Measurements from ENCODE around the gene EZH2.

EZH2 gene

DNA sequence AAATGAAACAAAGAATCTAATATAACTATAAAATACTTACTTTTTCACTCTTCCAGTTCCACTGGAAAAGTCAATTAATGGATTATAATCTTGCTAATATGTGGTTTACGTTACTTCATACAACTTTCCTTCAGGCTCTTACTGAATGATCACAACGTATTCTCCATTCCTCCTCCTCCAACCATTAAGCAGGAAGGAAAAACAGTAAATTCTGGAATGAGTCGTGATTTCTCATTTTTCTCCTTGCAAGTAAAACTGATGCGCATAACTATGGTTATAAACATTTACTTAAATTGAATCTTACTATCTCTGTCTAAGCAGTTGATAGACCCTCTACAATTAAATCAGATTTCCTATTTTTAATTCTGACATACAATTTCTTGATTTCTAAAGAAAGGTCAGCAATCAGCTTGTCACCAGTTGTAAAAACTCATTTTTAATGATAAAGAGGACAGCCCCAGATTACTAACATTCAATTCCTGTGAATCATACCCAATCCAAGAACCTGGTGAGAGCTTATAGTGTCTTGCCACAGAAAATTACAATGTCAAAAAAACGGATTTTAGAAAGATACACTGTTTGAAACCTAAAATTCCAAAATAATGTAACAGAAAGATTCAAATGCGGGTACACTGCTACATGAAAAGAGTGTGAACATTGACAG lies 64.3 kb downstream of the EZH2 start:
- H3K27me3 ChIP-seq (ENCODE audit: control insufficient read depth in 2 of 2, insufficient read depth in 2 of 2, low read length in 2 of 2): no peaks in the 10 kb centered on the region
- peaks cover 3 to 5% of the 10 kb centered on the region in 2 donors for H3K36me3 ChIP-seq (ENCODE audit: control insufficient read depth in 2 of 2, insufficient read depth in 2 of 2, low read length in 2 of 2)
- H3K9me3 ChIP-seq (ENCODE audit: control insufficient read depth in 2 of 2, low read length in 2 of 2): no peaks in the 10 kb centered on the region
- no peak overlapping the region for H3K4me3 ChIP-seq (ENCODE audit: low read length in 2 of 2)
- no peak overlapping the region for H3K9ac ChIP-seq (ENCODE audit: low read depth in 1 of 2, low read length in 2 of 2)
- no peaks in the 10 kb centered on the region for H3K4me1 ChIP-seq (ENCODE audit: control insufficient read depth in 2 of 2, insufficient read depth in 2 of 2, low read length in 2 of 2)
- H3K27ac ChIP-seq (ENCODE audit: low read depth in 2 of 2, low read length in 2 of 2): no peak overlapping the region

DNA sequence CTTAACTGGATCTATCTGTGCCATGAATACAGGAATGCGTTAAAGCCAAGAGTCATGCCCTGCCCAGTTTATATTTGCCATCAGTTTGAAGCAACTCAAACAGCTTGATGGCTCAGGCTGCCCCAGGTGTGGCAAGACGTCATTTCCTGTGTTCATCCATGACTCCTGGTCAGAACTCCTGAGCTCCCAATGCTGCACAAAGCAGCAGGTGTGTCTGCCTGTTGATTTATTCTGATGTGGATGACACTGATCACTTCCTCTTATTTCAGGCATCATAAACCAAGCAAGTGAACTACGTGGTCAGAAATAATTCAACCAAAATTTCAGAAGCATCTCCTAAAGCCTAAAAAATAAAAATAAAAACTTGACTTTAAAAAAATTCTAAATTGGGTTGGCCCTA lies 68.5 kb downstream of the EZH2 start:
- no peak overlapping the region for H3K27ac ChIP-seq (ENCODE audit: low read depth in 2 of 2, low read length in 2 of 2)
- no peaks in the 10 kb centered on the region for H3K4me1 ChIP-seq (ENCODE audit: control insufficient read depth in 2 of 2, insufficient read depth in 2 of 2, low read length in 2 of 2)
- H3K4me3 ChIP-seq (ENCODE audit: low read length in 2 of 2): no peak overlapping the region
- no peaks in the 10 kb centered on the region for H3K9me3 ChIP-seq (ENCODE audit: control insufficient read depth in 2 of 2, low read length in 2 of 2)
- H3K27me3 ChIP-seq (ENCODE audit: control insufficient read depth in 2 of 2, insufficient read depth in 2 of 2, low read length in 2 of 2): no peaks in the 10 kb centered on the region
- H3K9ac ChIP-seq (ENCODE audit: low read depth in 1 of 2, low read length in 2 of 2): no peak overlapping the region
- peaks cover 4 to 15% of the 10 kb centered on the region in 2 donors for H3K36me3 ChIP-seq (ENCODE audit: control insufficient read depth in 2 of 2, insufficient read depth in 2 of 2, low read length in 2 of 2)

DNA sequence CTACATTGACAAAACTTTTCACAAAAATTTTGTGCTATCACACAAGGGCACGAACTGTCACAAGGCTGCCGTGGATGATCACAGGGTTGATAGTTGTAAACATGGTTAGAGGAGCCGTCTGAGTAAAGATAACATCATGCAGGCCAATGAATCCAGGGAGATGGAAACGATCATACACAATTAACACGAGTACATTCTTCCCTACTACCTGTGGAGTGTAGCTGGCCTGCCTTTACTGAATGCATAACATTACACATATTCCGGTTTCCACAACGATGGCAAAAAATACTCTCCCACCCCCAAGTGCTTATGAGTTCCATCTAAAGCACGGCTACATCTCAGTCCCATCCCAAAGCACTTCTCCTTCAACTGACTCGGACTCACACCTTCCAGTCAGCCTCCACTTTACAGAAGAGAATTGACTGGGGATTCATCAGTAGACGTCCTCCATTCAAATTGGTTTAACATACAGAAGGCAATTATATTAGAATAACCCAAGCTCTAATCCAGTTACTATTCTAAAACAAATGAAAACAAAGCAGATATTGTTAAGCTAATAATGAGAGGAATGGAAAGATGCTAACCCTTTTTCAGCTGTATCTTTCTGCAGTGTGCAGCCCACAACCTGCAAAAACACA lies 69.0 kb downstream of the EZH2 start:
- no peaks in the 10 kb centered on the region for H3K27me3 ChIP-seq (ENCODE audit: control insufficient read depth in 2 of 2, insufficient read depth in 2 of 2, low read length in 2 of 2)
- no peaks in the 10 kb centered on the region for H3K9me3 ChIP-seq (ENCODE audit: control insufficient read depth in 2 of 2, low read length in 2 of 2)
- no peak overlapping the region for H3K4me3 ChIP-seq (ENCODE audit: low read length in 2 of 2)
- H3K4me1 ChIP-seq (ENCODE audit: control insufficient read depth in 2 of 2, insufficient read depth in 2 of 2, low read length in 2 of 2): no peaks in the 10 kb centered on the region
- H3K9ac ChIP-seq (ENCODE audit: low read depth in 1 of 2, low read length in 2 of 2): no peak overlapping the region
- H3K27ac ChIP-seq (ENCODE audit: low read depth in 2 of 2, low read length in 2 of 2): no peak overlapping the region
- peaks cover 4 to 18% of the 10 kb centered on the region in 2 donors for H3K36me3 ChIP-seq (ENCODE audit: control insufficient read depth in 2 of 2, insufficient read depth in 2 of 2, low read length in 2 of 2)

DNA sequence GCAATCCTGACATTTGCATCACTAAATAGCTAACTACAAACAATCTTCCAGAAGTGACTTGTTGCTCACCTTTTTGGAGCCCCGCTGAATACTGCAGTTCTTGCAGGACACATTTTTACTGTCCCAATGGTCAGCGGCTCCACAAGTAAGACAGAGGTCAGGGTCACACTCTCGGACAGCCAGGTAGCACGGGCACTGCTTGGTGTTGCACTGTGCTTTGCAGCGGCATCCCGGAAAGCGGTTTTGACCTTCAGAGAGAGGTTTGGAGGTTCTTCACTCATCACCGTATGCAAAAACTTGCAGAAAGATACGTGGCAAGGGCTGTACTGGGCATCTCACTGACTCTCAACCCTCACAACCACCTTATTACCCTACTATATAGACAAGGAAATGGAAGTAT lies 70.2 kb downstream of the EZH2 start:
- Histone ChIP-seq H3K4me3 (ENCODE audit: low read length in 2 of 2) (no peak overlapping the region), H3K4me1 (ENCODE audit: control insufficient read depth in 2 of 2, insufficient read depth in 2 of 2, low read length in 2 of 2) (no peaks in the 10 kb centered on the region), H3K36me3 (ENCODE audit: control insufficient read depth in 2 of 2, insufficient read depth in 2 of 2, low read length in 2 of 2) (peaks cover 7 to 18% of the 10 kb centered on the region in 2 donors), H3K9ac (ENCODE audit: low read depth in 1 of 2, low read length in 2 of 2) (no peak overlapping the region), H3K27ac (ENCODE audit: low read depth in 2 of 2, low read length in 2 of 2) (no peak overlapping the region), H3K27me3 (ENCODE audit: control insufficient read depth in 2 of 2, insufficient read depth in 2 of 2, low read length in 2 of 2) (no peaks in the 10 kb centered on the region), H3K9me3 (ENCODE audit: control insufficient read depth in 2 of 2, low read length in 2 of 2) (no peaks in the 10 kb centered on the region)

DNA sequence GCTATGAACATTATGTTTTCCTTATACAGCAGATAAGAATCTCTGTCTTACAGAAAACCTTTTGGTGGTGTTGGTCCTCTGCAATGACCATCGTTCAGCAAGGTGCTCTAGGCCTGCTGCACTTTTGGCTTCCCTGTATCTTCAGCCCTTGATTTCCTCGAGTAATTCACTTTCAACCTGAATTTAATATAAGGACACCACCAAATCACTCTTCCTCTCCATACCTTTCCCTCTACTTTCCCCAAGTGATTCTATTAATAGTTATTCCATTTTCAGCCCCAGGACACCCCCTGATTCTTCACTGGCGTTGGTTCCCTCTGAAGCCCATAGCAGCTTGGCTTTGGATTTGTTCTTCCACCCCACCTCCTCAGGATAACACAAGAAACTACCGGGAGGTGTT lies 72.2 kb downstream of the EZH2 start:
- peaks cover 14 to 29% of the 10 kb centered on the region in 2 donors for H3K36me3 ChIP-seq (ENCODE audit: control insufficient read depth in 2 of 2, insufficient read depth in 2 of 2, low read length in 2 of 2)
- no peaks in the 10 kb centered on the region for H3K27me3 ChIP-seq (ENCODE audit: control insufficient read depth in 2 of 2, insufficient read depth in 2 of 2, low read length in 2 of 2)
- H3K9ac ChIP-seq (ENCODE audit: low read depth in 1 of 2, low read length in 2 of 2): no peak overlapping the region
- H3K27ac ChIP-seq (ENCODE audit: low read depth in 2 of 2, low read length in 2 of 2): no peak overlapping the region
- no peaks in the 10 kb centered on the region for H3K9me3 ChIP-seq (ENCODE audit: control insufficient read depth in 2 of 2, low read length in 2 of 2)
- no peaks in the 10 kb centered on the region for H3K4me1 ChIP-seq (ENCODE audit: control insufficient read depth in 2 of 2, insufficient read depth in 2 of 2, low read length in 2 of 2)
- no peak overlapping the region for H3K4me3 ChIP-seq (ENCODE audit: low read length in 2 of 2)

DNA sequence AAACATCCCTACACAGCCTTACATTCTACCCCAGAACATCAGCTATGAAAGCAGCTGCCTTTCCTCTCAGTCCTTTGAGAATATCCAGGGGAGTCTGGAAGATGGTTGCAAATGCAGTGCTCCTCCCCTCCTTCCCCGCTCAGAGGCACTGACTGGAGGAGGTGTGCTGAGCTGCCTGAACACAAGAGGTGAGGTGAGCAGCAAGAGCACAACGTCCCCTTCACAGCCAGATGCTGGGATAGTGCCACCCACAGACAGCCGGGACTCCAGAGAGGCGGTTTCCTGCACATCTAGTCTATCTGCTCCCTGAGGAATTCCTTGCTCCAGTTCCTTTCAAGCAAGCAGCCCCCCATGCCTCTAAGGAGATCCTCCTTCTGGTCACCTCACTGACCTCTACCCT lies 74.2 kb downstream of the EZH2 start:
- Histone ChIP-seq H3K4me3 (ENCODE audit: low read length in 2 of 2) (no peak overlapping the region), H3K9me3 (ENCODE audit: control insufficient read depth in 2 of 2, low read length in 2 of 2) (no peaks in the 10 kb centered on the region), H3K27me3 (ENCODE audit: control insufficient read depth in 2 of 2, insufficient read depth in 2 of 2, low read length in 2 of 2) (no peaks in the 10 kb centered on the region), H3K4me1 (ENCODE audit: control insufficient read depth in 2 of 2, insufficient read depth in 2 of 2, low read length in 2 of 2) (no peaks in the 10 kb centered on the region), H3K36me3 (ENCODE audit: control insufficient read depth in 2 of 2, insufficient read depth in 2 of 2, low read length in 2 of 2) (peaks cover 15 to 38% of the 10 kb centered on the region in 2 donors), H3K9ac (ENCODE audit: low read depth in 1 of 2, low read length in 2 of 2) (no peak overlapping the region), H3K27ac (ENCODE audit: low read depth in 2 of 2, low read length in 2 of 2) (no peak overlapping the region)

DNA sequence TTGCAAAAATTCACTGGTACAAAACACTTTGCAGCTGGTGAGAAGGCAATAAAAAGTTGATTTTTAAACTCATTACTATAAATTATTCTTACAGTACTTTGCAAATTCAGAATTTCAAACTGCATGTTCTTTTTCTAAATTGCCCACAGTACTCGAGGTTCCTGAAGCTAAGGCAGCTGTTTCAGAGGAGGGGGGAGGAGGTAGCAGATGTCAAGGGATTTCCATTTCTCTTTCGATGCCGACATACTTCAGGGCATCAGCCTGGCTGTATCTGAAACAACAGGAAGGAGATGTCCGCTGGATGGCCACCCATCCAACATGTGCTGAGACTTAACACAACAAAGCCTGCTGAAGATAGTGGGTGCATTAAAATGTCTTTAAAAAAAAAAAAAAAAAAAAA lies 76.7 kb downstream of the EZH2 start:
- Histone ChIP-seq H3K9ac (ENCODE audit: low read depth in 1 of 2, low read length in 2 of 2) (no peak overlapping the region), H3K36me3 (ENCODE audit: control insufficient read depth in 2 of 2, insufficient read depth in 2 of 2, low read length in 2 of 2) (peaks cover 14 to 32% of the 10 kb centered on the region in 2 donors), H3K4me3 (ENCODE audit: low read length in 2 of 2) (no peak overlapping the region), H3K27ac (ENCODE audit: low read depth in 2 of 2, low read length in 2 of 2) (no peak overlapping the region), H3K27me3 (ENCODE audit: control insufficient read depth in 2 of 2, insufficient read depth in 2 of 2, low read length in 2 of 2) (no peaks in the 10 kb centered on the region), H3K4me1 (ENCODE audit: control insufficient read depth in 2 of 2, insufficient read depth in 2 of 2, low read length in 2 of 2) (no peaks in the 10 kb centered on the region), H3K9me3 (ENCODE audit: control insufficient read depth in 2 of 2, low read length in 2 of 2) (no peaks in the 10 kb centered on the region)

DNA sequence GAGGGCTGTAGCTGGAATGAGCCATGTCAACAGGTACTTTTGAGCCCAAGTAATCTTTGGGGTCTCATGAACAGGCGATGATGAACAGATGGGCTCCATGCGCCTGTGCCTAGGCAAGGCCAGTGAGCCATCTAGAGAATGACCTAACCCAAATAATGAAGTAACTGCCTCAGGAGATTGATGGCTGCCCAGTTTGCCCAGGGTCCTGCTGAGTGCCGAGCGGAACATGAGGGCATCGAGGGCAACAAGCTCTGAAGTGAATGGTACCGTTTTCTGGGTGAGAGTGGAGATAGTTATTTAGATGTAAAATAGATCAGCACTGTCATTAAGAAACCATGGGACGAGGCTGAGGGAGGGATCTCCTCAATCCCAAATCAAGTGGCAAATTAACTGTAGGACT lies 77.9 kb downstream of the EZH2 start:
- Histone ChIP-seq H3K4me3 (ENCODE audit: low read length in 2 of 2) (no peak overlapping the region), H3K9me3 (ENCODE audit: control insufficient read depth in 2 of 2, low read length in 2 of 2) (no peaks in the 10 kb centered on the region), H3K4me1 (ENCODE audit: control insufficient read depth in 2 of 2, insufficient read depth in 2 of 2, low read length in 2 of 2) (no peaks in the 10 kb centered on the region), H3K27ac (ENCODE audit: low read depth in 2 of 2, low read length in 2 of 2) (no peak overlapping the region), H3K9ac (ENCODE audit: low read depth in 1 of 2, low read length in 2 of 2) (no peak overlapping the region), H3K36me3 (ENCODE audit: control insufficient read depth in 2 of 2, insufficient read depth in 2 of 2, low read length in 2 of 2) (peaks cover 19 to 38% of the 10 kb centered on the region in 2 donors), H3K27me3 (ENCODE audit: control insufficient read depth in 2 of 2, insufficient read depth in 2 of 2, low read length in 2 of 2) (no peaks in the 10 kb centered on the region)

DNA sequence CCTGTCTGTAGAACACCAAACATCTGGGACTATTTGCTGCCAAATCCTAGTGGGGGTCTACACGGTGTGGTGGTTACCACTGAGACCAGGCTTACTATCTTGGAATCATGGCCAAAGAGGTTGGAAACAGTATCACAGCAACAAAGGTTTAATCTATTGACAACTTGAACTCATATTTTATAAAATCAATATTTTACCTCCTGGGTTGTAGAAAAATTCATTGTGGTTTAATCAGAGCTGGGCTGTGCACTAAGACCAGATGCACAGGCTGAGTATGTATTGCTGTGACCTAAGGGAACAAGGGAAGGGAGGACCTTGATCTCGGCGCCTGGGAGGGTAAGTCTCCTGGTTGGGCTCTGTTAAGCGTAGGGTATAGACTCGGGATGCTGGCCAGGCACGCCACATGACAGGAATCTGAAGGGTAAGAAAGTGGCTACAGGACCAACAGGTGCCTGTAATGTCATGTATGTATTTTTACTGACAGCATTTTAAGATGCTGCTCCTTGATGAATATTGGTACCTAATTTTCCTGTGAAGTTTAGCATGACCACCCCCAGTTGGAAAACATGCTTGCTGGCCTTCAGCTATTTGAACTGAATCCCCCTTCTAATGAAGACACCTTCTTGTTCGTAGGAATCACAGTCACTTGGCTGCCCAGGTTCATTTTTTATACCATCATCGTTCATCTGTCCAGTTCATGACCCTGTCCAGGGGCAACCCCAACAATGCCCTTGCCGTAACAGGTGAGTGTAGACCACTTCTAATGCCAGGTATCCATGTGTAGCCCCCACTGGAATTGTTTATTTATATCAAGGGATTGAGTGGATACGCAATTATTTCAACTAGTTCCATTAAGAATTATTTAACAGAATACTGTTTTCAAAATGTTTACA lies 79.5 kb downstream of the EZH2 start:
- peaks cover 30 to 44% of the 10 kb centered on the region in 2 donors for H3K36me3 ChIP-seq (ENCODE audit: control insufficient read depth in 2 of 2, insufficient read depth in 2 of 2, low read length in 2 of 2)
- no peak overlapping the region for H3K4me3 ChIP-seq (ENCODE audit: low read length in 2 of 2)
- no peaks in the 10 kb centered on the region for H3K9me3 ChIP-seq (ENCODE audit: control insufficient read depth in 2 of 2, low read length in 2 of 2)
- no peak overlapping the region for H3K27ac ChIP-seq (ENCODE audit: low read depth in 2 of 2, low read length in 2 of 2)
- no peak overlapping the region for H3K9ac ChIP-seq (ENCODE audit: low read depth in 1 of 2, low read length in 2 of 2)
- H3K4me1 ChIP-seq (ENCODE audit: control insufficient read depth in 2 of 2, insufficient read depth in 2 of 2, low read length in 2 of 2): no peaks in the 10 kb centered on the region
- H3K27me3 ChIP-seq (ENCODE audit: control insufficient read depth in 2 of 2, insufficient read depth in 2 of 2, low read length in 2 of 2): no peaks in the 10 kb centered on the region

DNA sequence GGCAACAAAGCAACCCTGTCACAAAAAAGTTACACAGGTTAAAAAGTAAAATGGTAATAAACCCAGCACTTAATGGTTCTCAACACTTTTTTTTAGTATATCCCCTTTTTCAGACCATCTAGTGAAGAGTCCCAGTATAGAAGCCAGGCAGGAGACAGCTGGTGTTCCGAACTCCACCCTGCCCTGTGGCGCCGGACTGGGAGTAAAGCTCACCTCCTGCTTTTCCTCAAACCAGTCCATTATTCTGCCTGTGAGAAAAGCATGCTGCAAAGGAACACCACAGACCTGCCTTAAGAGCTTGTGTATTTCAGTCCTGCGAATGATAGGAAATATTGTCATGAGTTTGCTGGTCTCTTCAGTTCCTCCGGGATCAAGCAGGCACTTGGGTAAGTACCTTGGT lies 81.0 kb downstream of the EZH2 start:
- H3K27me3 ChIP-seq (ENCODE audit: control insufficient read depth in 2 of 2, insufficient read depth in 2 of 2, low read length in 2 of 2): no peaks in the 10 kb centered on the region
- no peaks in the 10 kb centered on the region for H3K9me3 ChIP-seq (ENCODE audit: control insufficient read depth in 2 of 2, low read length in 2 of 2)
- no peak overlapping the region for H3K4me3 ChIP-seq (ENCODE audit: low read length in 2 of 2)
- H3K27ac ChIP-seq (ENCODE audit: low read depth in 2 of 2, low read length in 2 of 2): no peak overlapping the region
- no peaks in the 10 kb centered on the region for H3K4me1 ChIP-seq (ENCODE audit: control insufficient read depth in 2 of 2, insufficient read depth in 2 of 2, low read length in 2 of 2)
- peaks cover 41 to 53% of the 10 kb centered on the region in 2 donors for H3K36me3 ChIP-seq (ENCODE audit: control insufficient read depth in 2 of 2, insufficient read depth in 2 of 2, low read length in 2 of 2)
- H3K9ac ChIP-seq (ENCODE audit: low read depth in 1 of 2, low read length in 2 of 2): no peak overlapping the region

Measured in mucosa of rectum (tissue), 2 donors.